Adrenal gland (tissue), 12 donors: ENCODE results near the gene CKAP4. TPM values are rescaled to one million over a fixed set of nuclear protein-coding genes. Genes with fewer than 3 reads are reported as not detected.

ENCODE experiments used
- DNase-seq, 7 donors: peaks; one replicate each; pipeline ENCODE4 v3.0.0-alpha.2; 2019 to 2020
- H3K27ac ChIP-seq, 5 donors: fragments of 200-600 bp; sonication (generic) in 4 of 5; 1 replicate in 3 of 5; 2 replicates in 2 of 5; pipeline versions ENCODE4 v1.5.1 to v1.8.0; 2016 to 2020; ENCODE audit warnings: mild to moderate bottlenecking in 1 of 5
- H3K27me3 ChIP-seq: fragments of 200-600 bp; 2 replicates; pipeline ENCODE4 v1.8.0; 2021
- H3K36me3 ChIP-seq, 2 donors: fragments of 200-600 bp; replicated peaks in 1 of 2; 1 replicate in 1 of 2; 2 replicates in 1 of 2; pipeline versions ENCODE4 v1.5.1 to v1.8.0; 2018 to 2022
- H3K4me1 ChIP-seq, 2 donors: fragments of 200-600 bp; replicated peaks in 1 of 2; 1 replicate in 1 of 2; 2 replicates in 1 of 2; pipeline versions ENCODE4 v1.5.1 to v1.8.0; 2018 to 2021
- H3K4me3 ChIP-seq, 4 donors: fragments of 200-600 bp; sonication (generic) in 3 of 4; one replicate each; pipeline ENCODE4 v1.5.1; 2016 to 2018
- H3K9me3 ChIP-seq, 3 donors: fragments of 200-600 bp; sonication (generic) in 1 of 3; replicated peaks in 1 of 3; 1 replicate in 2 of 3; 2 replicates in 1 of 3; pipeline versions ENCODE4 v1.5.1 to v1.8.0; 2016 to 2021
- CTCF ChIP-seq, 6 experiments: fragments of 450-650 bp in 4 of 6; fragments of 200-600 bp in 2 of 6; sonication (generic) in 1 of 6; IDR thresholded peaks; 1 replicate in 5 of 6; 2 replicates in 1 of 6; pipeline versions ENCODE4 v1.5.1 to v1.8.0; 2016 to 2021; ENCODE audit warnings: antibody characterized with exemption in 6 of 6, mild to moderate bottlenecking in 2 of 6, moderate library complexity in 1 of 6
- POLR2A ChIP-seq, 2 donors: fragments of 450-650 bp; IDR thresholded peaks; one replicate each; pipeline ENCODE4 v1.6.1; 2017; ENCODE audit warnings: antibody characterized with exemption in 2 of 2, mild to moderate bottlenecking in 2 of 2, moderate library complexity in 1 of 2
- WGBS, 4 donors: extraction: QIAGEN DNeasy Blood & Tissue Kit in 2 of 4; methylation state at CpG; one replicate each; pipeline versions ENCODE4 v1.1.5 to v1.1.7; 2013 to 2017; 5-methylcytosine and 5-hydroxymethylcytosine counted together
- intact Hi-C, 2 donors: fragments of 100-400 bp; cut with DNase I; formaldehyde crosslinking; loops; one replicate each; pipeline versions ENCODE4 v1.14.1 to v1.15.0; 2022 to 2023
- polyA plus RNA-seq, 3 donors: library from polyadenylated mRNA; stranded (reverse); fragments of 200-250 nt in 2 of 3; fragments of 350-450 nt in 1 of 3; fragmentation: Illumina TruSeq in 1 of 3; extraction: RNeasy Lipid Tissue Mini Kit (QIAGEN cat#74804) in 1 of 3; gene quantifications; one replicate each; pipeline ENCODE4 v1.2.3, GENCODE V29; 2013 to 2014
- total RNA-seq, 9 donors: library from RNA; depleted of rRNA in 4 of 9; stranded (reverse); fragments of >200 nt in 4 of 9; fragments of 120-200 nt in 1 of 9; fragmentation: NEBNext Ultra II Directional in 1 of 9; extraction: Animal tissue kit (Norgen Biotek cat#: 25700) in 1 of 9; gene quantifications; one replicate each; pipeline versions ENCODE4 v1.1.0 to v1.2.4, GENCODE V29; 2013 to 2023
- donor health status: healthy with polysubstance abuse.
- donor health status: Bipolar disorder and iron deficiency.
- donor health status: DM: yes; HTN: yes; CAD: no.
- donor health status: DM: no; HTN: no; CAD: no.
- donor health status: DM: no; HTN: no; CAD: no.
- donor health status: DM: yes; HTN: yes; CAD: no.

Gene CKAP4
- total and polyA plus RNA-seq, 12 donors: 11.0 to 101 (median 84.7) TPM

- Histone ChIP-seq H3K4me1 (peaks cover 0 to 4% of the 10 kb centered on the region in 2 donors), H3K9me3 (no peaks in the 10 kb centered on the region), H3K27ac (no peak overlapping the region), H3K4me3 (no peak overlapping the region), H3K36me3 (no peaks in the 10 kb centered on the region), H3K27me3 (no peaks in the 10 kb centered on the region)
- 90 to 96% (median 92%) methylated on average over 5 of the region's 5 CpGs for WGBS, 4 donors
- intact Hi-C loops: no loop called here
- no peak for DNase-seq
- TF ChIP-seq CTCF (IDR thresholded peaks at IDR 0.05) (no peak), POLR2A (IDR thresholded peaks at IDR 0.05) (no peak)
These were observed 44.5 kb upstream of the CKAP4 start for GRCh38 chr12:106292339-106292738.

- H3K4me1 ChIP-seq: peaks cover 0 to 4% of the 10 kb centered on the region in 2 donors
- DNase-seq: no peak
- H3K4me3 ChIP-seq: no peak overlapping the region
- no peaks in the 10 kb centered on the region for H3K27me3 ChIP-seq
- no peaks in the 10 kb centered on the region for H3K36me3 ChIP-seq
- 80 to 89% (median 87%) methylated on average over 5 of the region's 5 CpGs for WGBS, 4 donors
- intact Hi-C loops: no loop called here
- TF ChIP-seq POLR2A (IDR thresholded peaks at IDR 0.05): no peak
- no peak for TF ChIP-seq CTCF (IDR thresholded peaks at IDR 0.05)
- H3K27ac ChIP-seq: no peak overlapping the region
- H3K9me3 ChIP-seq: no peaks in the 10 kb centered on the region
These were observed 43.5 kb upstream of the CKAP4 start for GRCh38 chr12:106291342-106291741.

GRCh38 chr12:106290666-106291065, 42.8 kb upstream of the CKAP4 start:
- WGBS, 4 donors: 76 to 87% (median 81%) methylated on average over 2 of the region's 2 CpGs
- intact Hi-C loops: no loop called here

GRCh38 chr12:106289196-106289681, 41.4 kb upstream of the CKAP4 start:
- TF ChIP-seq CTCF (IDR thresholded peaks at IDR 0.05): no peak
- TF ChIP-seq POLR2A (IDR thresholded peaks at IDR 0.05): no peak
- H3K4me3 ChIP-seq: no peak overlapping the region
- intact Hi-C loops: no loop called here
- no peaks in the 10 kb centered on the region for H3K9me3 ChIP-seq
- no peaks in the 10 kb centered on the region for H3K27me3 ChIP-seq
- 0 to 94% (median 66%) methylated on average over 1 of the region's 1 CpG for WGBS, 4 donors
- H3K36me3 ChIP-seq: no peaks in the 10 kb centered on the region
- H3K4me1 ChIP-seq: peaks cover 0 to 4% of the 10 kb centered on the region in 2 donors
- H3K27ac ChIP-seq: peak overlapping the region in 3 of 5 donors; percentile 4 to 69 (median 53)
- DNase-seq: no peak

More at GRCh38 chr12:106290666-106291065, 42.8 kb upstream of the CKAP4 start:
- no peaks in the 10 kb centered on the region for H3K9me3 ChIP-seq
- H3K27me3 ChIP-seq: no peaks in the 10 kb centered on the region
- TF ChIP-seq CTCF (IDR thresholded peaks at IDR 0.05) (no peak), POLR2A (IDR thresholded peaks at IDR 0.05) (no peak)
- peaks cover 0 to 4% of the 10 kb centered on the region in 2 donors for H3K4me1 ChIP-seq
- DNase-seq: no peak
- no peaks in the 10 kb centered on the region for H3K36me3 ChIP-seq
- no peak overlapping the region for H3K4me3 ChIP-seq
- H3K27ac ChIP-seq: no peak overlapping the region
